ENCODE data around the gene BEND7.

DNA sequence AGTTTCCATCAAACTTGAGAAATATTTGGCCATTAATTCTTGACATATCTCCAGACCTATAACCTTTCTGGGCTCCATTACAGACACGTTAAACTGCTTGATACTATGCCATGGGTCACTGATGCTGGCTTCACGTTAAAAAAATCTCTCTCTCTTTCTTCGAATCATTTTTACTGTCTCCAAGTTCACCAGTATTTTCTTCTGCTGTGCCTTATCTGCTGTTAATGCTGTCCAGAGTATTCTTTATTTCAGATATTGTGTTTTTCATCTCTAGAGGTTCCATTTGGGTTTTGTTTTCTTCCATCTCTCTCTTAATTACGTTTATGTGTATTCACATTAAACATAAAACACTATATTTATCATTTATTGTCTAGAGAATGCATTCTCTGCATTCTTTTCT lies 45.1 kb upstream of the BEND7 start:
- TF ChIP-seq, protein P1, sequence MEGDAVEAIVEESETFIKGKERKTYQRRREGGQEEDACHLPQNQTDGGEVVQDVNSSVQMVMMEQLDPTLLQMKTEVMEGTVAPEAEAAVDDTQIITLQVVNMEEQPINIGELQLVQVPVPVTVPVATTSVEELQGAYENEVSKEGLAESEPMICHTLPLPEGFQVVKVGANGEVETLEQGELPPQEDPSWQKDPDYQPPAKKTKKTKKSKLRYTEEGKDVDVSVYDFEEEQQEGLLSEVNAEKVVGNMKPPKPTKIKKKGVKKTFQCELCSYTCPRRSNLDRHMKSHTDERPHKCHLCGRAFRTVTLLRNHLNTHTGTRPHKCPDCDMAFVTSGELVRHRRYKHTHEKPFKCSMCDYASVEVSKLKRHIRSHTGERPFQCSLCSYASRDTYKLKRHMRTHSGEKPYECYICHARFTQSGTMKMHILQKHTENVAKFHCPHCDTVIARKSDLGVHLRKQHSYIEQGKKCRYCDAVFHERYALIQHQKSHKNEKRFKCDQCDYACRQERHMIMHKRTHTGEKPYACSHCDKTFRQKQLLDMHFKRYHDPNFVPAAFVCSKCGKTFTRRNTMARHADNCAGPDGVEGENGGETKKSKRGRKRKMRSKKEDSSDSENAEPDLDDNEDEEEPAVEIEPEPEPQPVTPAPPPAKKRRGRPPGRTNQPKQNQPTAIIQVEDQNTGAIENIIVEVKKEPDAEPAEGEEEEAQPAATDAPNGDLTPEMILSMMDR (IDR thresholded peaks at IDR 0.05) = no peak
- TF ChIP-seq POLR2A (IDR thresholded peaks at IDR 0.05) (no peak), POLR2AphosphoS5 (IDR thresholded peaks at IDR 0.05) (no peak)
